Stimulated activated CD8-positive, alpha-beta memory T cell treated with anti-CD3 and anti-CD28 coated beads, Interleukin-7, amount 100 ng/mL, for 1 hour (primary cell): ENCODE measurements around the gene MEF2C.

Source experiments
- DNase-seq, 2 donors: peaks; one replicate each; pipeline ENCODE4 v3.0.0-alpha.2; 2020; ENCODE audit warnings: low read depth in 2 of 2

The MEF2C gene

GRCh38 chr5:88829054-88829453 is 53.9 kb downstream of the MEF2C start:
- DNase-seq = no peak

- no peak for DNase-seq
Observed at GRCh38 chr5:88827997-88828396, 55.0 kb downstream of the MEF2C start.

- DNase-seq = no peak
Observed at GRCh38 chr5:88826646-88827585, 56.1 kb downstream of the MEF2C start.

- DNase-seq = no peak
Observed at GRCh38 chr5:88825584-88826315, 57.2 kb downstream of the MEF2C start.

- no peak for DNase-seq
Observed at GRCh38 chr5:88824892-88825583, 57.9 kb downstream of the MEF2C start.

GRCh38 chr5:88824141-88824540 is 58.8 kb downstream of the MEF2C start:
- DNase-seq = no peak

- DNase-seq = no peak
Observed at GRCh38 chr5:88823201-88823600, 59.8 kb downstream of the MEF2C start.

- no peak for DNase-seq
Observed at GRCh38 chr5:88821161-88821560, 61.8 kb downstream of the MEF2C start.

- DNase-seq = no peak
Observed at GRCh38 chr5:88820581-88820980, 62.4 kb downstream of the MEF2C start.

- DNase-seq = no peak
Observed at GRCh38 chr5:88819301-88819999, 63.5 kb downstream of the MEF2C start.

- DNase-seq = no peak
Observed at GRCh38 chr5:88818296-88818695, 64.7 kb downstream of the MEF2C start.

- no peak for DNase-seq
Observed at GRCh38 chr5:88816195-88816594, 66.8 kb downstream of the MEF2C start.

- no peak for DNase-seq
Observed at GRCh38 chr5:88815050-88815789, 67.8 kb downstream of the MEF2C start.

- no peak for DNase-seq
Observed at GRCh38 chr5:88813805-88814575, 69.0 kb downstream of the MEF2C start.

- DNase-seq = no peak
Observed at GRCh38 chr5:88813244-88813643, 69.7 kb downstream of the MEF2C start.

GRCh38 chr5:88808153-88808552 is 74.8 kb downstream of the MEF2C start:
- no peak for DNase-seq

- no peak for DNase-seq
Observed at GRCh38 chr5:88807327-88807726, 75.7 kb downstream of the MEF2C start.

GRCh38 chr5:88806338-88806737 is 76.6 kb downstream of the MEF2C start:
- no peak for DNase-seq

- DNase-seq = no peak
Observed at GRCh38 chr5:88805151-88805784, 77.7 kb downstream of the MEF2C start.

GRCh38 chr5:88804444-88804843 is 78.5 kb downstream of the MEF2C start:
- DNase-seq = no peak
